ENCODE data around the gene ENOPH1.

DNA sequence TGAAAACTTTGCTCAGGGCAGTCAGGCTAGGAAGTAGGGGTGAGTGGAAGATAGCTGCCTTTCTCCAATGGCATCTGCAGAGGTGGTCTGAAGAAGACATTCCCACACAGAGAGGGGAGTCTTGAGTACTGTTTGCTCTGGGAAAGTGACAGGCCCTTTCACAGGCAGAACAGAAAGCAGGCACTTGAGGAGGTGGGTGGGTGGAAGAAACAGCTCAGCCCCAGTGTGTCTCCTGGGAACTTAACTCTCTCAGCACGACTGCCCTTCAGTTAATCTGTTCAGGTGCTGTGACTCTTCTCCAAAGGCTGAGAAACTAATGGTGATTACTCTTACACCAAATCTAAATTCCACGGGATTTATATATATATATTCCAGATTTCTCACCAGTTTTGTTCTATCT is 28.3 kb downstream of the ENOPH1 start:
- TF ChIP-seq JUN (CRISPR knock-in tag; IDR thresholded peaks at IDR 0.05) (no peak), CTCF (IDR thresholded peaks at IDR 0.05) (no peak), TCF7 (CRISPR knock-in tag; IDR thresholded peaks at IDR 0.05; ENCODE audit: low read depth) (no peak), NR3C1 (CRISPR knock-in tag; conservative IDR thresholded peaks at IDR 0.05; ENCODE audit: low read depth) (no peak), ZNF263 (CRISPR knock-in tag; IDR thresholded peaks at IDR 0.05; ENCODE audit: low read depth) (no peak), FOXJ3 (CRISPR knock-in tag; IDR thresholded peaks at IDR 0.05; ENCODE audit: borderline replicate concordance) (no peak), SOX15 (CRISPR knock-in tag; IDR thresholded peaks at IDR 0.05) (no peak), STAT6 (CRISPR knock-in tag; conservative IDR thresholded peaks at IDR 0.05; ENCODE audit: low read depth) (no peak), ELF4 (CRISPR knock-in tag; IDR thresholded peaks at IDR 0.05; ENCODE audit: low read depth) (no peak), TEAD4 (CRISPR knock-in tag; IDR thresholded peaks at IDR 0.05) (no peak)
- TF ChIP-seq, protein P1, sequence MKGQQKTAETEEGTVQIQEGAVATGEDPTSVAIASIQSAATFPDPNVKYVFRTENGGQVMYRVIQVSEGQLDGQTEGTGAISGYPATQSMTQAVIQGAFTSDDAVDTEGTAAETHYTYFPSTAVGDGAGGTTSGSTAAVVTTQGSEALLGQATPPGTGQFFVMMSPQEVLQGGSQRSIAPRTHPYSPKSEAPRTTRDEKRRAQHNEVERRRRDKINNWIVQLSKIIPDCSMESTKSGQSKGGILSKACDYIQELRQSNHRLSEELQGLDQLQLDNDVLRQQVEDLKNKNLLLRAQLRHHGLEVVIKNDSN (CRISPR knock-in tag; IDR thresholded peaks at IDR 0.05): no peak
- TF ChIP-seq, protein P2, sequence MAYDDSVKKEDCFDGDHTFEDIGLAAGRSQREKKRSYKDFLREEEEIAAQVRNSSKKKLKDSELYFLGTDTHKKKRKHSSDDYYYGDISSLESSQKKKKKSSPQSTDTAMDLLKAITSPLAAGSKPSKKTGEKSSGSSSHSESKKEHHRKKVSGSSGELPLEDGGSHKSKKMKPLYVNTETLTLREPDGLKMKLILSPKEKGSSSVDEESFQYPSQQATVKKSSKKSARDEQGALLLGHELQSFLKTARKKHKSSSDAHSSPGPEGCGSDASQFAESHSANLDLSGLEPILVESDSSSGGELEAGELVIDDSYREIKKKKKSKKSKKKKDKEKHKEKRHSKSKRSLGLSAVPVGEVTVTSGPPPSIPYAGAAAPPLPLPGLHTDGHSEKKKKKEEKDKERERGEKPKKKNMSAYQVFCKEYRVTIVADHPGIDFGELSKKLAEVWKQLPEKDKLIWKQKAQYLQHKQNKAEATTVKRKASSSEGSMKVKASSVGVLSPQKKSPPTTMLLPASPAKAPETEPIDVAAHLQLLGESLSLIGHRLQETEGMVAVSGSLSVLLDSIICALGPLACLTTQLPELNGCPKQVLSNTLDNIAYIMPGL (CRISPR knock-in tag; IDR thresholded peaks at IDR 0.05): no peak

Data from WTC11 (cell line).